ENCODE measurements around the gene NCAM2. TPM values are rescaled to one million over a fixed set of nuclear protein-coding genes. Genes with fewer than 3 reads are reported as not detected.

Gene NCAM2
- total RNA-seq, 1 donor from 2014 or later = 7.2 TPM

DNA sequence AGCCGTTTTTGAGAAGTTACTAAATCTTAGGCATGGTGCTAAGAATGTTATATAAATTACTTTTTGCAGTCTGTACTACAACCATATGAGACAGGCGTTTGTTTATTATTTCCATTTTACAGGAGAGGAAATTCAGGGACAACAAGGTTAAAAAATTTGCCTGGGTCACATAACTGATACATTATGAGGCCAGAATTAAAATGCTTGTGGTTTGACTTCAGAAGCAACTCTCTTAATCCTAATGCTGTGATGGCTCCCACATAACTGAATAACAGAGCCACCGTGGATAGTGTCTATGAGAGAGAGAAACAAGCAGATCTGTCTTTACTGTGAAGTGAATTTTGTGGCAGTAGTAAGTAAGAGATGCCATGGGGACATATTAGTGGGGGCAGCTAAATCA is 184.9 kb downstream of the NCAM2 start:
- no peak for DNase-seq (ENCODE audit: low spot score in 2 of 2)
- intact Hi-C loops (cut with DNase I) = no loop called here
- Histone ChIP-seq H3K9me3 (no peaks in the 10 kb centered on the region), H3K27ac (no peak overlapping the region), H3K36me3 (no peaks in the 10 kb centered on the region), H3K27me3 (no peaks in the 10 kb centered on the region), H3K4me1 (no peaks in the 10 kb centered on the region), H3K4me3 (no peak overlapping the region)
- TF ChIP-seq, protein P1, sequence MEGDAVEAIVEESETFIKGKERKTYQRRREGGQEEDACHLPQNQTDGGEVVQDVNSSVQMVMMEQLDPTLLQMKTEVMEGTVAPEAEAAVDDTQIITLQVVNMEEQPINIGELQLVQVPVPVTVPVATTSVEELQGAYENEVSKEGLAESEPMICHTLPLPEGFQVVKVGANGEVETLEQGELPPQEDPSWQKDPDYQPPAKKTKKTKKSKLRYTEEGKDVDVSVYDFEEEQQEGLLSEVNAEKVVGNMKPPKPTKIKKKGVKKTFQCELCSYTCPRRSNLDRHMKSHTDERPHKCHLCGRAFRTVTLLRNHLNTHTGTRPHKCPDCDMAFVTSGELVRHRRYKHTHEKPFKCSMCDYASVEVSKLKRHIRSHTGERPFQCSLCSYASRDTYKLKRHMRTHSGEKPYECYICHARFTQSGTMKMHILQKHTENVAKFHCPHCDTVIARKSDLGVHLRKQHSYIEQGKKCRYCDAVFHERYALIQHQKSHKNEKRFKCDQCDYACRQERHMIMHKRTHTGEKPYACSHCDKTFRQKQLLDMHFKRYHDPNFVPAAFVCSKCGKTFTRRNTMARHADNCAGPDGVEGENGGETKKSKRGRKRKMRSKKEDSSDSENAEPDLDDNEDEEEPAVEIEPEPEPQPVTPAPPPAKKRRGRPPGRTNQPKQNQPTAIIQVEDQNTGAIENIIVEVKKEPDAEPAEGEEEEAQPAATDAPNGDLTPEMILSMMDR (IDR thresholded peaks at IDR 0.05) = no peak

DNA sequence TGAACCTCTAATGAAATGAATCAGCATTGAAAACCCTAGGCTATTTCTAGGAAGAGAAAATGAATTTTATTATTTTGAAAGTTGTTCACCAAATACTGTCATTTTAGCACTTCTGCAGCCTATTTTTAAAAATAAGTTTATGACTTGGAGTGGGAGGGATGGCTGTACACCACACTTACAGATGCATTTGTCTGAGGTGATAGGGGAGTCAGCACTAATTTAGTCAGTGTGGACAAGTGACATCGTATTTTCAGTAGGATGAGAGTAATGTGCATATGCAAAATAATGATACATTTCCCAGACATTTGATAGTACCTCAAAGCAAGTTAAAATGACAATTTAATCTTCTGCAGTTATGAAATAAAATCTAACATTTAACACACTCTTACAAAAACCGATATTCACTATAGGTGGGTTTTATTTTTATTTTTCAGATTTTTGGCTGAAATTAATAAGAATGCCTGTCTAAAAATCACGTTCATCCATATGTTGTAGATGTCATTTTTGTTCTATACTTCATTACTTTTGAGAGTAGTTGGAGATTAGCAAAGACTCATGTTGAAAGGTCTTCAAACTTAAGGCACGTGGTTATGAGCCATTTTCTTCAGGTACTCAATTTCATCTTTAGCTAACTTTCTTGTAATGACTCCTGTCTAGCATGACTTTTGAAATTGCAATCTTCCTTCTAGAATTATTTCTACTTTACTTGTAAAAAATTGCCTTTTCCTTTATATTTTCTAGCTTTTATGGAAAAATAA is 186.7 kb downstream of the NCAM2 start:
- intact Hi-C loops (cut with DNase I) = no loop called here
- Histone ChIP-seq H3K4me3 (no peak overlapping the region), H3K27ac (no peak overlapping the region), H3K27me3 (no peaks in the 10 kb centered on the region), H3K36me3 (no peaks in the 10 kb centered on the region), H3K4me1 (no peaks in the 10 kb centered on the region), H3K9me3 (no peaks in the 10 kb centered on the region)
- TF ChIP-seq, protein P1 (IDR thresholded peaks at IDR 0.05) = no peak
- DNase-seq (ENCODE audit: low spot score in 2 of 2) = no peak

GRCh38 chr21:21187579-21187978 is 189.4 kb downstream of the NCAM2 start:
- DNase-seq (ENCODE audit: low spot score in 2 of 2) = no peak
- no peak overlapping the region for H3K27ac ChIP-seq
- no peaks in the 10 kb centered on the region for H3K9me3 ChIP-seq

DNA sequence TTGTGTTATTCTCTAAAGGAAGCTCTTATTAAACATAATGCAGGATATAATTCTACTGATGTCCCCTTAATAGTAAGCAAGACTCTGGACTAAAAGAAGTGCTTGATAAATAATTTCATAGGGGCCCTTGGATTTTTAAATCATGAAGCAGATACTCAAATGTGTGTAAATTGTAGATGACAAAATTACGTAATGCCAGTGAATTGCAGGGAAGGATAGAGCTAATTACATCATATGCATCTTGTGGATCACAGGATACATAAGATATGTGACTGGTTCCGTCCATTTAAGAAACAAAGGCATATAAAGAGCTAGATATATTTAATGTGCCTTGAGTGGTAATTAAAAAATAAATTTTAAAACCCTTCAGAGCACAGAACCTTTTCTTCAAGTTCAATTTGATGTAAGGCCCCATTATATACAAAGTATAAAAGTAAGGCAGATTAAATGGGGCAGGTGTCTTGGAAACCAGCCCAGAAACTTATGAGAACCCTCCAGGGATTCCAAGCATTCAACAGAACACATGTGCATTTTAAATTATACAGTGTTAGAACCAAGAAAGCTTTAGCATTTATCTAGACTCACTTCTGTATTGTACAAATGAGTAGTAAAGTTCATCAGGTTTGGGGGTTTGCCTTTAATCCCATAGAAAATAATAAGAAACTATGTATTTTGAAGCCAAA is 190.4 kb downstream of the NCAM2 start:
- H3K27ac ChIP-seq = no peak overlapping the region
- no peaks in the 10 kb centered on the region for H3K4me1 ChIP-seq
- H3K36me3 ChIP-seq = no peaks in the 10 kb centered on the region
- intact Hi-C loops (cut with DNase I) = no loop called here
- no peaks in the 10 kb centered on the region for H3K9me3 ChIP-seq
- no peak overlapping the region for H3K4me3 ChIP-seq
- no peaks in the 10 kb centered on the region for H3K27me3 ChIP-seq
- TF ChIP-seq, protein P1 (IDR thresholded peaks at IDR 0.05) = no peak
- DNase-seq (ENCODE audit: low spot score in 2 of 2) = no peak

More at GRCh38 chr21:21187579-21187978, 189.4 kb downstream of the NCAM2 start:
- H3K36me3 ChIP-seq = no peaks in the 10 kb centered on the region
- intact Hi-C loops (cut with DNase I) = no loop called here
- TF ChIP-seq, protein P1 (IDR thresholded peaks at IDR 0.05) = no peak
- H3K27me3 ChIP-seq = no peaks in the 10 kb centered on the region
- H3K4me1 ChIP-seq = no peaks in the 10 kb centered on the region
- no peak overlapping the region for H3K4me3 ChIP-seq

DNA sequence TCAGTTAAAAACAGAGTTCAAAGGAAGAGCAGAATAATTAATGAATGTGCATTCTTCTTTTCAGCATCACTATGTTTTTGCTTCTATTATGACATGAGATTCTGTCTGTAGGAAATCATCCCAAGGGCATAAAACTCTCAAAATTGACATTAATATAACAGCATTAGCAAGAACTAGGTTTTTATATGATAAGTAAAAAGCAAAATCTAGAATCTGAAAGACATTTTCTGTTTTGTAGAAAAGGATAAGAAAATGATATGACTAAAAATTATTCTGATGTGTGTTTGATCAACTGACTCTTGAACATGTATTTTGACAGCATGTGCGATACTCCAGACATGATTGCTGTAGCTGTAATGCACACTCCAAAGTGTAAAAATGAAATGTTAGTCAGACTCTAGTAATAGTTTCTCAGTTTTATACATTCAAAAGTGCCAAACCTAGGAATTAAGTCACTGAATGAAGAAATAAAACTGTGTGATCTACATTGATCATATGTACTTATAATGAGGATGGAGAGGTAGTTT is 197.3 kb downstream of the NCAM2 start:
- H3K4me3 ChIP-seq = no peak overlapping the region
- intact Hi-C loops (cut with DNase I) = loop anchor here (5.0 kb wide), 1 partner anchor 198 kb away; the partner anchor contains the start of gene NCAM2
- no peaks in the 10 kb centered on the region for H3K9me3 ChIP-seq
- TF ChIP-seq, protein P1 (IDR thresholded peaks at IDR 0.05) = no peak
- DNase-seq (ENCODE audit: low spot score in 2 of 2) = no peak
- H3K36me3 ChIP-seq = no peaks in the 10 kb centered on the region
- no peak overlapping the region for H3K27ac ChIP-seq
- H3K27me3 ChIP-seq = no peaks in the 10 kb centered on the region
- H3K4me1 ChIP-seq = peaks cover 3 to 5% of the 10 kb centered on the region in 2 donors
